Uterus (tissue), 2 donors: ENCODE data around the gene GRID2.

Source experiments
- POLR2A ChIP-seq, 2 donors: fragments of 450-650 bp; IDR thresholded peaks; one replicate each; pipeline ENCODE4 v1.6.1; 2016; ENCODE audit warnings: antibody characterized with exemption in 2 of 2, mild to moderate bottlenecking in 1 of 2, moderate library complexity in 1 of 2
- TF ChIP-seq, protein P1 (sequence below), 4 experiments: fragments of 200-600 bp in 2 of 4; fragments of 450-650 bp in 2 of 4; sonication (generic) in 2 of 4; IDR thresholded peaks; one replicate each; pipeline ENCODE4 v1.5.1; 2016 to 2019; ENCODE audit warnings: antibody characterized with exemption in 4 of 4, mild to moderate bottlenecking in 2 of 4, moderate library complexity in 1 of 4

DNA sequence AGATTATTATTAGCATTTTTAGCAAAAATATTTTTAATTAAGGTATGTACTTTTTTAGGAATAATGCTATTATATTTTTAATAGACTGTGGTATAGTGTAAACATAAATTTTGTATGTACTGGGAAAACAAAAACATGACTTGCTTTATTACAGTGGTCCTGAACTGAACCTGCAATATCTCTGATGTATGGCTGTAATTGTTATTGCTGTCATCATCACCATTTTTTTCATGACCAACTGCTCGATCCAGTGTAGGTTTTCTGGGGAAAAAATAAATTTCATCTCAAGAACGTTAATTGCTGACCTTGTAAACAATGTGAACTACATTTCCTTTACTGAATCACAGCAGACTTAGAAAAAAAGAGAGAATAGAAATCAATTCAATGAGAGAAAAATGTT, 1441.2 kb downstream of the GRID2 start:
- TF ChIP-seq, protein P1, sequence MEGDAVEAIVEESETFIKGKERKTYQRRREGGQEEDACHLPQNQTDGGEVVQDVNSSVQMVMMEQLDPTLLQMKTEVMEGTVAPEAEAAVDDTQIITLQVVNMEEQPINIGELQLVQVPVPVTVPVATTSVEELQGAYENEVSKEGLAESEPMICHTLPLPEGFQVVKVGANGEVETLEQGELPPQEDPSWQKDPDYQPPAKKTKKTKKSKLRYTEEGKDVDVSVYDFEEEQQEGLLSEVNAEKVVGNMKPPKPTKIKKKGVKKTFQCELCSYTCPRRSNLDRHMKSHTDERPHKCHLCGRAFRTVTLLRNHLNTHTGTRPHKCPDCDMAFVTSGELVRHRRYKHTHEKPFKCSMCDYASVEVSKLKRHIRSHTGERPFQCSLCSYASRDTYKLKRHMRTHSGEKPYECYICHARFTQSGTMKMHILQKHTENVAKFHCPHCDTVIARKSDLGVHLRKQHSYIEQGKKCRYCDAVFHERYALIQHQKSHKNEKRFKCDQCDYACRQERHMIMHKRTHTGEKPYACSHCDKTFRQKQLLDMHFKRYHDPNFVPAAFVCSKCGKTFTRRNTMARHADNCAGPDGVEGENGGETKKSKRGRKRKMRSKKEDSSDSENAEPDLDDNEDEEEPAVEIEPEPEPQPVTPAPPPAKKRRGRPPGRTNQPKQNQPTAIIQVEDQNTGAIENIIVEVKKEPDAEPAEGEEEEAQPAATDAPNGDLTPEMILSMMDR (IDR thresholded peaks at IDR 0.05) = no peak
- no peak for TF ChIP-seq POLR2A (IDR thresholded peaks at IDR 0.05)
